ENCODE data around the gene BMP10. TPM values are rescaled to one million over a fixed set of nuclear protein-coding genes. Genes with fewer than 3 reads are reported as not detected.

The BMP10 gene
- polyA plus RNA-seq, 1 of the 3 experiments (the other 2 are of a cell fraction) = not detected

DNA sequence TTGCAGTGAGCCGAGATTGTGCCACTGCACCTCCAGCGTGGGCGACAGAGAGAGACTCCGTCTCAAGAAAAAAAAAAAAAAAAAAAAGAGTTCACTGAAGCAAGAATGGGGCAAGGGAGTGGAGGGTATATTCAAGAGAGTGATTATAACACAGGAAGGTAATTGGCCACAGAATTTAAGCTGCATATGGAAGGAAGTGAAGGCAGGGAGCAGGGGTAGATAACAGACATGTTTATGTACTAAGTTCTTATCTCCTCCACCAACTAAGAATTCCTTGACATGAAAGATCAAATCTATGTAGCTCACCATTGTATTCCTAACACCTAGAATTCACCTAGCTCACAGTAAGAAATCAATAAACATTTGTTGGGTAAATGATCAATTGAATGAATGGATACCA, 44.2 kb upstream of the BMP10 start:
- ChIA-PET CTCF (interaction anchor here (0.6 to 6.3 kb wide), 6 partner anchors 9 to 452 kb away, joined by 3 to 47 read pairs (median 4); no protein-coding TSS in a partner anchor), POLR2A (no interaction called here)
- no peaks in the 10 kb centered on the region for H3K79me2 ChIP-seq (ENCODE audit: insufficient read depth)
- no peaks in the 10 kb centered on the region for H3K9me3 ChIP-seq
- WGBS (ENCODE audit: low lambda C conversion rate) = 81% methylated on average over 4 of the region's 4 CpGs
- no peak overlapping the region for H3K9ac ChIP-seq
- no peaks in the 10 kb centered on the region for H3F3A ChIP-seq (replicated peaks; ENCODE audit: insufficient read depth)
- no peak for DNase-seq
- H3K27me3 ChIP-seq (ENCODE audit: insufficient read depth) = no peaks in the 10 kb centered on the region
- no peaks in the 10 kb centered on the region; a peak in 1 of 4 replicates for H3K4me1 ChIP-seq (ENCODE audit: control insufficient read depth in 1 of 2, insufficient read depth in 2 of 2, low read depth in 1 of 2, low read length in 1 of 2)
- no peaks in the 10 kb centered on the region for H3K36me3 ChIP-seq (replicated peaks in 1 of 2; ENCODE audit: control insufficient read depth in 1 of 2, insufficient read depth in 2 of 2, low read length in 1 of 2)
- no peak overlapping the region for H3K4me3 ChIP-seq (ENCODE audit: low read depth in 2 of 2, low read length in 1 of 2)
- H3K27ac ChIP-seq (ENCODE audit: low read depth in 2 of 2, low read length in 1 of 2) = no peak overlapping the region
- H2AFZ ChIP-seq (ENCODE audit: low read depth) = no peak overlapping the region
- H4K20me1 ChIP-seq (ENCODE audit: insufficient read depth) = no peaks in the 10 kb centered on the region
- no peak overlapping the region for H3K4me2 ChIP-seq
- no peaks in the 10 kb centered on the region for H3K9me2 ChIP-seq
- TF ChIP-seq TCF12 (IDR thresholded peaks at IDR 0.05) = no peak
- no peak for TF ChIP-seq GABPA (IDR thresholded peaks at IDR 0.05; ENCODE audit: low read depth)
- TF ChIP-seq EP300 (IDR thresholded peaks at IDR 0.05; ENCODE audit: borderline replicate concordance in 1 of 2, low read depth in 1 of 2, low read length in 1 of 2) = no peak
- TF ChIP-seq EZH2phosphoT487 (IDR thresholded peaks at IDR 0.05; ENCODE audit: borderline replicate concordance, low read depth) = no peak
- TF ChIP-seq FOSL2 (IDR thresholded peaks at IDR 0.05; ENCODE audit: borderline replicate concordance, low read depth) = no peak
- TF ChIP-seq, protein P1, sequence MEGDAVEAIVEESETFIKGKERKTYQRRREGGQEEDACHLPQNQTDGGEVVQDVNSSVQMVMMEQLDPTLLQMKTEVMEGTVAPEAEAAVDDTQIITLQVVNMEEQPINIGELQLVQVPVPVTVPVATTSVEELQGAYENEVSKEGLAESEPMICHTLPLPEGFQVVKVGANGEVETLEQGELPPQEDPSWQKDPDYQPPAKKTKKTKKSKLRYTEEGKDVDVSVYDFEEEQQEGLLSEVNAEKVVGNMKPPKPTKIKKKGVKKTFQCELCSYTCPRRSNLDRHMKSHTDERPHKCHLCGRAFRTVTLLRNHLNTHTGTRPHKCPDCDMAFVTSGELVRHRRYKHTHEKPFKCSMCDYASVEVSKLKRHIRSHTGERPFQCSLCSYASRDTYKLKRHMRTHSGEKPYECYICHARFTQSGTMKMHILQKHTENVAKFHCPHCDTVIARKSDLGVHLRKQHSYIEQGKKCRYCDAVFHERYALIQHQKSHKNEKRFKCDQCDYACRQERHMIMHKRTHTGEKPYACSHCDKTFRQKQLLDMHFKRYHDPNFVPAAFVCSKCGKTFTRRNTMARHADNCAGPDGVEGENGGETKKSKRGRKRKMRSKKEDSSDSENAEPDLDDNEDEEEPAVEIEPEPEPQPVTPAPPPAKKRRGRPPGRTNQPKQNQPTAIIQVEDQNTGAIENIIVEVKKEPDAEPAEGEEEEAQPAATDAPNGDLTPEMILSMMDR (IDR thresholded peaks at IDR 0.05) = no peak
- no peak for TF ChIP-seq SIN3A (IDR thresholded peaks at IDR 0.05; ENCODE audit: borderline replicate concordance, low read depth, low read length)
- no peak for TF ChIP-seq ELF1 (IDR thresholded peaks at IDR 0.05)
- no peak for TF ChIP-seq YY1 (IDR thresholded peaks at IDR 0.05; ENCODE audit: low read depth)
- no peak for TF ChIP-seq RCOR1 (IDR thresholded peaks at IDR 0.05; ENCODE audit: low read length)
- TF ChIP-seq FOXM1 (IDR thresholded peaks at IDR 0.05; ENCODE audit: low read depth) = no peak
- no peak for TF ChIP-seq MXI1 (IDR thresholded peaks at IDR 0.05; ENCODE audit: low read depth, low read length)
- TF ChIP-seq CHD2 (IDR thresholded peaks at IDR 0.05; ENCODE audit: low read length, partially characterized antibody) = no peak
- TF ChIP-seq, protein P2, sequence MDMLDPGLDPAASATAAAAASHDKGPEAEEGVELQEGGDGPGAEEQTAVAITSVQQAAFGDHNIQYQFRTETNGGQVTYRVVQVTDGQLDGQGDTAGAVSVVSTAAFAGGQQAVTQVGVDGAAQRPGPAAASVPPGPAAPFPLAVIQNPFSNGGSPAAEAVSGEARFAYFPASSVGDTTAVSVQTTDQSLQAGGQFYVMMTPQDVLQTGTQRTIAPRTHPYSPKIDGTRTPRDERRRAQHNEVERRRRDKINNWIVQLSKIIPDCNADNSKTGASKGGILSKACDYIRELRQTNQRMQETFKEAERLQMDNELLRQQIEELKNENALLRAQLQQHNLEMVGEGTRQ (IDR thresholded peaks at IDR 0.05; ENCODE audit: borderline replicate concordance, low read depth, low read length) = no peak
- TF ChIP-seq, protein P3, sequence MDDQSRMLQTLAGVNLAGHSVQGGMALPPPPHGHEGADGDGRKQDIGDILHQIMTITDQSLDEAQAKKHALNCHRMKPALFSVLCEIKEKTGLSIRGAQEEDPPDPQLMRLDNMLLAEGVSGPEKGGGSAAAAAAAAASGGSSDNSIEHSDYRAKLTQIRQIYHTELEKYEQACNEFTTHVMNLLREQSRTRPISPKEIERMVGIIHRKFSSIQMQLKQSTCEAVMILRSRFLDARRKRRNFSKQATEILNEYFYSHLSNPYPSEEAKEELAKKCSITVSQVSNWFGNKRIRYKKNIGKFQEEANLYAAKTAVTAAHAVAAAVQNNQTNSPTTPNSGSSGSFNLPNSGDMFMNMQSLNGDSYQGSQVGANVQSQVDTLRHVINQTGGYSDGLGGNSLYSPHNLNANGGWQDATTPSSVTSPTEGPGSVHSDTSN (IDR thresholded peaks at IDR 0.05) = no peak

DNA sequence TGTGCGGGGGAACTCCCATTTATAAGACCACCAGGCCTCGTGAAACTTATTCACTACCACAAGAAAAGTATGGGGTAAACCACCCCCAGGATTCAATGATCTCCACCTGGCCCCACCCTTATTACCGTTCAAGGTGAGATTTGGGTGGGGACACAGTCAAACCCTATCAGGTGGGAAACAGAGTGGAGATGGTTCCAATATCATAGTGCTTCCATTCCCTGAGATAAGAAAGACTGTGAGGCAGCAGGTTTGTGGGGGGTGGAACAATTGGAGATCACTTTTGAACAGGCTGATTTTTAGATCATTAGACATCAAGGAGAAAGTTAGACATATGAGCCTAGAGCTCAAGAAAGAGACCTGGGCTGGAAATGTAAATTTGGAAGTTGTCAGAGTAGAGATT, 42.2 kb upstream of the BMP10 start:
- CTCF ChIA-PET = interaction anchor here (0.7 to 6.3 kb wide), 7 partner anchors 12 to 449 kb away, joined by 3 to 47 read pairs (median 8); no protein-coding TSS in a partner anchor
- no peak for DNase-seq

More for the DNA sequence above, 42.2 kb upstream of the BMP10 start:
- Histone ChIP-seq H3K36me3 (replicated peaks in 1 of 2; ENCODE audit: control insufficient read depth in 1 of 2, insufficient read depth in 2 of 2, low read length in 1 of 2) (no peaks in the 10 kb centered on the region), H3K4me3 (ENCODE audit: low read depth in 2 of 2, low read length in 1 of 2) (no peak overlapping the region), H2AFZ (ENCODE audit: low read depth) (no peak overlapping the region), H3K27me3 (ENCODE audit: insufficient read depth) (no peaks in the 10 kb centered on the region), H3K79me2 (ENCODE audit: insufficient read depth) (no peaks in the 10 kb centered on the region), H3F3A (replicated peaks; ENCODE audit: insufficient read depth) (no peaks in the 10 kb centered on the region), H3K27ac (ENCODE audit: low read depth in 2 of 2, low read length in 1 of 2) (no peak overlapping the region), H3K9ac (no peak overlapping the region), H3K9me2 (no peaks in the 10 kb centered on the region), H3K4me1 (ENCODE audit: control insufficient read depth in 1 of 2, insufficient read depth in 2 of 2, low read depth in 1 of 2, low read length in 1 of 2) (peaks cover 0 to 7% of the 10 kb centered on the region in 2 experiments; a peak in 2 of 4 replicates), H3K4me2 (no peak overlapping the region), H3K9me3 (no peaks in the 10 kb centered on the region), H4K20me1 (ENCODE audit: insufficient read depth) (no peaks in the 10 kb centered on the region)
- no peak for TF ChIP-seq EP300 (IDR thresholded peaks at IDR 0.05; ENCODE audit: borderline replicate concordance in 1 of 2, low read depth in 1 of 2, low read length in 1 of 2)
- TF ChIP-seq FOSL2 (IDR thresholded peaks at IDR 0.05; ENCODE audit: borderline replicate concordance, low read depth) = no peak
- 72% methylated on average over 3 of the region's 3 CpGs for WGBS (ENCODE audit: low lambda C conversion rate)
- POLR2A ChIA-PET = no interaction called here

All from SK-N-SH (cell line).